Activated CD8-positive, alpha-beta T cell treated with anti-CD3 and anti-CD28 coated beads for 36 hours (primary cell): ENCODE measurements around the gene KIAA1755. TPM values are rescaled to one million over a fixed set of nuclear protein-coding genes. Genes with fewer than 3 reads are reported as not detected.

Experiments
- ATAC-seq: fragments of 200-7000 bp; cut with Tn5 transposase; one replicate; pipeline ENCODE4 v1.10.0; 2021; ENCODE audit warnings: mild to moderate bottlenecking, moderate library complexity
- CTCF ChIA-PET: fragments of 350-600 bp; sonication (Branson Sonifier 250); formaldehyde crosslinking; loops from one replicate; lab custom pipeline; 2021; ENCODE audit warnings: antibody characterized with exemption; lab: Charles Lee
- POLR2A ChIA-PET: fragments of 350-600 bp; sonication (Branson Sonifier 250); formaldehyde crosslinking; loops from one replicate; lab custom pipeline; 2021; ENCODE audit warnings: antibody characterized with exemption; lab: Charles Lee
- DNase-seq: peaks from one replicate; pipeline ENCODE4 v3.0.0-alpha.2; 2020
- H3K27ac Mint-ChIP-seq: one replicate; pipeline ENCODE4 v1.8.0; 2021; ENCODE audit warnings: mild to moderate bottlenecking, mixed read lengths
- H3K27me3 Mint-ChIP-seq: one replicate; pipeline ENCODE4 v1.8.0; 2021; ENCODE audit warnings: mixed read lengths
- H3K36me3 Mint-ChIP-seq: one replicate; pipeline ENCODE4 v1.8.0; 2021; ENCODE audit warnings: low read depth, mixed read lengths
- H3K4me1 Mint-ChIP-seq: one replicate; pipeline ENCODE4 v1.8.0; 2021; ENCODE audit warnings: low read depth, mixed read lengths
- H3K4me3 Mint-ChIP-seq: one replicate; pipeline ENCODE4 v1.8.0; 2021; ENCODE audit warnings: mild to moderate bottlenecking, moderate library complexity, mixed read lengths
- H3K9me3 Mint-ChIP-seq: one replicate; pipeline ENCODE4 v1.8.0; 2021; ENCODE audit warnings: mixed read lengths
- CTCF ChIP-seq: fragments of 200-600 bp; IDR thresholded peaks from one replicate; pipeline ENCODE4 v1.8.0; 2022; ENCODE audit warnings: antibody characterized with exemption, mild to moderate bottlenecking
- intact Hi-C: fragments of 100-400 bp; cut with micrococcal nuclease; formaldehyde crosslinking; loops from one replicate; pipeline ENCODE4 v1.10.0; 2022
- total RNA-seq, 2 experiments: library from RNA; stranded (reverse); gene quantifications; one replicate each; pipeline ENCODE4 v1.2.3, GENCODE V29; 2021

Gene KIAA1755
- total RNA-seq, 2 experiments from 2014 or later, result not detected

GRCh38 chr20:38269040-38269439 is 8.5 kb upstream of the KIAA1755 start:
- ChIA-PET POLR2A (no interaction called here), CTCF (interaction anchor here (1.3 kb wide), 1 partner anchor 9 kb away, joined by 3 read pairs; no protein-coding TSS in a partner anchor)
- H3K9me3 Mint-ChIP-seq, result no peaks in the 10 kb centered on the region
- H3K4me3 Mint-ChIP-seq, result no peak overlapping the region
- DNase-seq (no peak), ATAC-seq (no peak)
- H3K36me3 Mint-ChIP-seq, result no peaks in the 10 kb centered on the region
- intact Hi-C loops, result no loop called here
- H3K27ac Mint-ChIP-seq, result no peak overlapping the region
- H3K27me3 Mint-ChIP-seq, result peaks cover 17% of the 10 kb centered on the region
- no peak for TF ChIP-seq CTCF
- no peaks in the 10 kb centered on the region for H3K4me1 Mint-ChIP-seq

GRCh38 chr20:38267901-38268514 is 7.5 kb upstream of the KIAA1755 start:
- H3K4me1 Mint-ChIP-seq, result no peaks in the 10 kb centered on the region
- peaks cover 17% of the 10 kb centered on the region for H3K27me3 Mint-ChIP-seq
- no peak overlapping the region for H3K27ac Mint-ChIP-seq
- DNase-seq (no peak), ATAC-seq (no peak)
- H3K9me3 Mint-ChIP-seq, result no peaks in the 10 kb centered on the region
- intact Hi-C loops, result no loop called here
- H3K4me3 Mint-ChIP-seq, result no peak overlapping the region
- ChIA-PET POLR2A (no interaction called here), CTCF (no interaction called here)
- H3K36me3 Mint-ChIP-seq, result no peaks in the 10 kb centered on the region
- TF ChIP-seq CTCF, result no peak

DNA sequence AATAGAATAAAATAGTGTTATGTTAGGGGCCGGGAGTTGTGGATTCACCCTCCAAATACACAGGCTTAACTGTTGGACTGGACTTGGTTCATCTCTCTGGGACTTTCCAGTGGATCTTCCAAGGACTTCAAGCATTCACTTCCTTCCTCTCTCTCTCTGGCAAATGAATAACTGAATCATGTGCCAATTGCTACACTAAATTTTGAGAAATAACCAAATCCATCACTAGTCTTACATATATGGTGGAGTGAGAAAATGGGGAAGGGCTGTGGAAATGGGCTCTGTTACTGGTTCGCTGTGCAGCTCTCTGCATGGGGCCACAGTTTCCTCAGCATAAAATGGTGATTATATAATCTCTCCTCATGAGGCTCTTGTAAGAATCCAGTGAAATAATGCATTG is 6.8 kb upstream of the KIAA1755 start:
- POLR2A ChIA-PET, result no interaction called here

GRCh38 chr20:38266426-38266825 is 5.9 kb upstream of the KIAA1755 start:
- Mint-ChIP-seq H3K27ac (no peak overlapping the region), H3K4me3 (no peak overlapping the region), H3K36me3 (no peaks in the 10 kb centered on the region), H3K4me1 (no peaks in the 10 kb centered on the region), H3K9me3 (no peaks in the 10 kb centered on the region), H3K27me3 (peaks cover 25% of the 10 kb centered on the region)
- DNase-seq (no peak), ATAC-seq (no peak)
- POLR2A ChIA-PET, result no interaction called here
- no peak for TF ChIP-seq CTCF
- intact Hi-C loops, result no loop called here
- CTCF ChIA-PET, result interaction anchor here (1.5 kb wide), 1 partner anchor 20 kb away, joined by 3 read pairs; no protein-coding TSS in a partner anchor

More for the DNA sequence above, 6.8 kb upstream of the KIAA1755 start:
- Mint-ChIP-seq H3K4me3 (no peak overlapping the region), H3K9me3 (no peaks in the 10 kb centered on the region), H3K36me3 (no peaks in the 10 kb centered on the region), H3K4me1 (no peaks in the 10 kb centered on the region), H3K27me3 (peaks cover 21% of the 10 kb centered on the region), H3K27ac (no peak overlapping the region)
- CTCF ChIA-PET, result no interaction called here
- TF ChIP-seq CTCF, result no peak
- ATAC-seq (no peak), DNase-seq (no peak)
- intact Hi-C loops, result no loop called here

- intact Hi-C loops, result no loop called here
- ATAC-seq (no peak), DNase-seq (no peak)
- POLR2A ChIA-PET, result no interaction called here
- peaks cover 44% of the 10 kb centered on the region for H3K27me3 Mint-ChIP-seq
- no peaks in the 10 kb centered on the region for H3K9me3 Mint-ChIP-seq
- H3K36me3 Mint-ChIP-seq, result no peaks in the 10 kb centered on the region
- CTCF ChIA-PET, result interaction anchor here (1.1 kb wide), 1 partner anchor 9 kb away, joined by 4 read pairs; no protein-coding TSS in a partner anchor
- TF ChIP-seq CTCF, result no peak
- peaks cover 1% of the 10 kb centered on the region for H3K4me1 Mint-ChIP-seq
- no peak overlapping the region for H3K4me3 Mint-ChIP-seq
- no peak overlapping the region for H3K27ac Mint-ChIP-seq
Measured at GRCh38 chr20:38262931-38263330, 2.4 kb upstream of the KIAA1755 start.
